ENCODE measurements around the gene DOCK4.

Gene DOCK4

GRCh38 chr7:111937163-111937562 is 269.0 kb downstream of the DOCK4 start:
- no peak overlapping the region for H3K4me3 ChIP-seq (ENCODE audit: low read depth, low read length)
- no peak for DNase-seq (ENCODE audit: low read depth)
- no peak for TF ChIP-seq CTCF (IDR thresholded peaks at IDR 0.05; ENCODE audit: low read depth, low read length, missing control alignments)

GRCh38 chr7:111933609-111934008 is 272.6 kb downstream of the DOCK4 start:
- DNase-seq (ENCODE audit: low read depth): no peak
- H3K4me3 ChIP-seq (ENCODE audit: low read depth, low read length): no peak overlapping the region
- TF ChIP-seq CTCF (IDR thresholded peaks at IDR 0.05; ENCODE audit: low read depth, low read length, missing control alignments): no peak

- H3K4me3 ChIP-seq (ENCODE audit: low read depth, low read length): no peak overlapping the region
- TF ChIP-seq CTCF (IDR thresholded peaks at IDR 0.05; ENCODE audit: low read depth, low read length, missing control alignments): no peak
- no peak for DNase-seq (ENCODE audit: low read depth)
Measured at GRCh38 chr7:111931958-111932357, 274.2 kb downstream of the DOCK4 start.

GRCh38 chr7:111931016-111931517 is 275.1 kb downstream of the DOCK4 start:
- DNase-seq (ENCODE audit: low read depth): no peak
- no peak overlapping the region for H3K4me3 ChIP-seq (ENCODE audit: low read depth, low read length)
- TF ChIP-seq CTCF (IDR thresholded peaks at IDR 0.05; ENCODE audit: low read depth, low read length, missing control alignments): no peak

- DNase-seq (ENCODE audit: low read depth): no peak
- no peak for TF ChIP-seq CTCF (IDR thresholded peaks at IDR 0.05; ENCODE audit: low read depth, low read length, missing control alignments)
- no peak overlapping the region for H3K4me3 ChIP-seq (ENCODE audit: low read depth, low read length)
Measured at GRCh38 chr7:111929264-111929663, 276.9 kb downstream of the DOCK4 start.

GRCh38 chr7:111927353-111928019 is 278.7 kb downstream of the DOCK4 start:
- no peak overlapping the region for H3K4me3 ChIP-seq (ENCODE audit: low read depth, low read length)
- no peak for TF ChIP-seq CTCF (IDR thresholded peaks at IDR 0.05; ENCODE audit: low read depth, low read length, missing control alignments)
- no peak for DNase-seq (ENCODE audit: low read depth)

GRCh38 chr7:111920329-111920728 is 285.9 kb downstream of the DOCK4 start:
- H3K4me3 ChIP-seq (ENCODE audit: low read depth, low read length): no peak overlapping the region
- no peak for TF ChIP-seq CTCF (IDR thresholded peaks at IDR 0.05; ENCODE audit: low read depth, low read length, missing control alignments)
- no peak for DNase-seq (ENCODE audit: low read depth)
